A549 (cell line): ENCODE results near the gene NOL7.

ENCODE experiments used
- BHLHE40 ChIP-seq: IDR thresholded peaks from 2 replicates; pipeline ENCODE4 v1.6.1; 2012; ENCODE audit warnings: low read depth, low read length, inconsistent platforms
- CEBPB ChIP-seq, 2 experiments: fragments of >200 bp in 1 of 2; sonication (Bioruptor Twin) in 1 of 2; formaldehyde crosslinking in 1 of 2; IDR thresholded peaks; 2 replicates each; pipeline ENCODE4 v1.6.1; 2012 to 2016
- FOSL2 ChIP-seq, 2 experiments: fragments of 450-650 bp in 1 of 2; fragments of >200 bp in 1 of 2; sonication (Bioruptor Twin) in 1 of 2; formaldehyde crosslinking; IDR thresholded peaks; 2 replicates each; pipeline versions ENCODE4 v1.5.0 to v1.6.1; 2016 to 2020; ENCODE audit warnings: mild to moderate bottlenecking in 1 of 2, moderate library complexity in 1 of 2
- MAZ ChIP-seq: fragments of 150-350 bp; IDR thresholded peaks from 2 replicates; pipeline ENCODE4 v1.6.1; 2014; ENCODE audit warnings: antibody characterized with exemption, low read depth, low read length, borderline replicate concordance
- POLR2A ChIP-seq: IDR thresholded peaks from 2 replicates; pipeline ENCODE4 v1.6.1; 2012; ENCODE audit warnings: mild to moderate bottlenecking, low read length
- POLR2AphosphoS2 ChIP-seq: conservative IDR thresholded peaks from 2 replicates; pipeline ENCODE4 v1.6.1; 2012; ENCODE audit warnings: low read length, improper control_type of control experiment, inconsistent platforms
- RAD21 ChIP-seq, 2 experiments: fragments of >200 bp in 1 of 2; sonication (Bioruptor Twin) in 1 of 2; formaldehyde crosslinking in 1 of 2; IDR thresholded peaks in 1 of 2; conservative IDR thresholded peaks in 1 of 2; 2 replicates in 1 of 2; 3 replicates in 1 of 2; pipeline ENCODE4 v1.6.1; 2012 to 2018; ENCODE audit warnings: inconsistent platforms in 1 of 2
- RFX5 ChIP-seq: fragments of 450-650 bp; IDR thresholded peaks from 2 replicates; pipeline ENCODE4 v1.7.1; 2014; ENCODE audit warnings: antibody characterized with exemption, mild to moderate bottlenecking, moderate library complexity
- TF ChIP-seq, protein P1 (sequence below): fragments of >200 bp; sonication (Bioruptor Twin); formaldehyde crosslinking; IDR thresholded peaks from 3 replicates; pipeline ENCODE4 v1.5.1; 2016
- TF ChIP-seq, protein P2 (sequence below): fragments of >200 bp; sonication (Bioruptor Twin); formaldehyde crosslinking; IDR thresholded peaks from 3 replicates; pipeline ENCODE4 v1.6.1; 2016

DNA sequence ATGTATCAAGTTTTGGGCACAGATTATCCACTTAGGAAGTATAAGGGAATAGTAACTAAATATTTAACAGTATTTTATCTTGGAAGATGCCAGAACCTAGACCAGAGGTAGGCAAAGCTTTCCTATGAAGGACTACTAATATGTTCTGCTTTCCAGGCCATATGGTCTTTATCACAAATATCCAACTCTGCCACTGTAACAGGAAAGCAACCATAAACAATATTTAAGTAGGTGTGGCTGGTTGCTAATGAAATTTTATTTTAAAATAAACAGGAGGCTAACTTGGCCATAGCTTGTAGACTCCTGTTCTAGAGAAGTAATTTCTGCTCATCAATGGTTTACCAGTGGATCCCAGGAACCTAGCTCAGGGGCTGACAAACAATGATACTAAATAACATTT lies 39.4 kb downstream of the NOL7 start:
- no peak for TF ChIP-seq POLR2A
- TF ChIP-seq RAD21 (conservative IDR thresholded peaks at IDR 0.05 in 1 of 2, IDR thresholded peaks at IDR 0.05 in 1 of 2): no peak
- TF ChIP-seq FOSL2 (IDR thresholded peaks at IDR 0.05): no peak
- TF ChIP-seq FOSL2 (CRISPR knock-in tag; IDR thresholded peaks at IDR 0.05): no peak
- TF ChIP-seq MAZ: no peak
- no peak for TF ChIP-seq POLR2AphosphoS2
- TF ChIP-seq, protein P1, sequence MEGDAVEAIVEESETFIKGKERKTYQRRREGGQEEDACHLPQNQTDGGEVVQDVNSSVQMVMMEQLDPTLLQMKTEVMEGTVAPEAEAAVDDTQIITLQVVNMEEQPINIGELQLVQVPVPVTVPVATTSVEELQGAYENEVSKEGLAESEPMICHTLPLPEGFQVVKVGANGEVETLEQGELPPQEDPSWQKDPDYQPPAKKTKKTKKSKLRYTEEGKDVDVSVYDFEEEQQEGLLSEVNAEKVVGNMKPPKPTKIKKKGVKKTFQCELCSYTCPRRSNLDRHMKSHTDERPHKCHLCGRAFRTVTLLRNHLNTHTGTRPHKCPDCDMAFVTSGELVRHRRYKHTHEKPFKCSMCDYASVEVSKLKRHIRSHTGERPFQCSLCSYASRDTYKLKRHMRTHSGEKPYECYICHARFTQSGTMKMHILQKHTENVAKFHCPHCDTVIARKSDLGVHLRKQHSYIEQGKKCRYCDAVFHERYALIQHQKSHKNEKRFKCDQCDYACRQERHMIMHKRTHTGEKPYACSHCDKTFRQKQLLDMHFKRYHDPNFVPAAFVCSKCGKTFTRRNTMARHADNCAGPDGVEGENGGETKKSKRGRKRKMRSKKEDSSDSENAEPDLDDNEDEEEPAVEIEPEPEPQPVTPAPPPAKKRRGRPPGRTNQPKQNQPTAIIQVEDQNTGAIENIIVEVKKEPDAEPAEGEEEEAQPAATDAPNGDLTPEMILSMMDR: no peak
- no peak for TF ChIP-seq CEBPB (IDR thresholded peaks at IDR 0.05)
- TF ChIP-seq BHLHE40: no peak
- no peak for TF ChIP-seq RFX5
- TF ChIP-seq, protein P2, sequence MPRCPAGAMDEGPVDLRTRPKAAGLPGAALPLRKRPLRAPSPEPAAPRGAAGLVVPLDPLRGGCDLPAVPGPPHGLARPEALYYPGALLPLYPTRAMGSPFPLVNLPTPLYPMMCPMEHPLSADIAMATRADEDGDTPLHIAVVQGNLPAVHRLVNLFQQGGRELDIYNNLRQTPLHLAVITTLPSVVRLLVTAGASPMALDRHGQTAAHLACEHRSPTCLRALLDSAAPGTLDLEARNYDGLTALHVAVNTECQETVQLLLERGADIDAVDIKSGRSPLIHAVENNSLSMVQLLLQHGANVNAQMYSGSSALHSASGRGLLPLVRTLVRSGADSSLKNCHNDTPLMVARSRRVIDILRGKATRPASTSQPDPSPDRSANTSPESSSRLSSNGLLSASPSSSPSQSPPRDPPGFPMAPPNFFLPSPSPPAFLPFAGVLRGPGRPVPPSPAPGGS: no peak
